ENCODE measurements around the gene TRIM74. TPM values are rescaled to one million over a fixed set of nuclear protein-coding genes. Genes with fewer than 3 reads are reported as not detected.
"Not testable (repeated sequence)": the region's sequence is repeated elsewhere in the genome, so short reads cannot be mapped to it uniquely, and the experiment has no call there.

Gene TRIM74
- total and polyA plus RNA-seq, 2 of the 8 experiments (the other 6 are each of a cell fraction or from before 2014, with no cell fraction given) = 0.52 TPM; not detected in 1

- H3K36me3 ChIP-seq (ENCODE audit: control insufficient read depth in 2 of 4, insufficient read depth in 4 of 4, low read length in 3 of 4); H3K4ac ChIP-seq (replicated peaks; ENCODE audit: insufficient read length, low read depth, low read length); H2AK5ac ChIP-seq (ENCODE audit: low read depth, low read length); H3K9me3 ChIP-seq (ENCODE audit: insufficient read depth in 2 of 2, low read depth in 1 of 2, low read length in 1 of 2); H4K20me1 ChIP-seq (replicated peaks in 1 of 2; ENCODE audit: control insufficient read depth in 1 of 2, insufficient read depth in 2 of 2, low read length in 2 of 2); H3K14ac ChIP-seq (ENCODE audit: insufficient read length); H2BK120ac ChIP-seq (replicated peaks; ENCODE audit: low read depth, low read length); H3K27ac ChIP-seq (ENCODE audit: low read depth, low read length); H3K27me3 ChIP-seq (replicated peaks in 1 of 4; ENCODE audit: control insufficient read depth in 3 of 4, extremely low read depth in 1 of 4, insufficient read depth in 3 of 4, low read length in 3 of 4); FAIRE-seq; H4K8ac ChIP-seq (ENCODE audit: extremely low read depth, insufficient read depth, low read length); H3K9ac ChIP-seq (replicated peaks in 1 of 4; ENCODE audit: extremely low read depth in 1 of 4, low read depth in 3 of 4, low read length in 3 of 4); CTCF ChIA-PET (ENCODE audit: partially characterized antibody); H2BK5ac ChIP-seq (ENCODE audit: low read depth, low read length); H2BK15ac ChIP-seq (ENCODE audit: low read length); H3K23ac ChIP-seq (ENCODE audit: insufficient read length); H3K18ac ChIP-seq (ENCODE audit: extremely low read depth, low read length); H3K56ac ChIP-seq (replicated peaks; ENCODE audit: insufficient read length, low read depth, low read length); H4K5ac ChIP-seq (ENCODE audit: insufficient read length, low read depth, low read length); H3K4me3 ChIP-seq (ENCODE audit: extremely low read depth in 1 of 4, insufficient read depth in 2 of 4, low read depth in 3 of 4, low read length in 4 of 4); H3K23me2 ChIP-seq (ENCODE audit: low read depth, low read length); H2AFZ ChIP-seq (ENCODE audit: low read length); POLR2A ChIA-PET (ENCODE audit: partially characterized antibody); H3K4me1 ChIP-seq (replicated peaks in 1 of 4; ENCODE audit: control insufficient read depth in 3 of 4, insufficient read depth in 4 of 4, low read length in 3 of 4); H4K91ac ChIP-seq (replicated peaks; ENCODE audit: insufficient read length, low read length); DNase-seq (ENCODE audit: low read depth in 1 of 2, low spot score in 2 of 2); H3K79me1 ChIP-seq (ENCODE audit: low read depth, low read length); H3K79me2 ChIP-seq (ENCODE audit: control insufficient read depth in 1 of 2, insufficient read depth in 2 of 2, low read length in 2 of 2); H2BK20ac ChIP-seq (ENCODE audit: low read length); H2BK12ac ChIP-seq (ENCODE audit: low read depth, low read length); H3K4me2 ChIP-seq (ENCODE audit: insufficient read depth in 1 of 2, low read depth in 2 of 2, low read length in 2 of 2): not testable (repeated sequence)
- WGBS, 2 experiments (ENCODE audit: extremely low coverage in 1 of 2, insufficient coverage in 1 of 2, insufficient read length in 1 of 2, insufficient replicate concordance in 2 of 2, low coverage in 1 of 2, low lambda C conversion rate in 2 of 2, missing lambda C conversion rate in 1 of 2) = no CpG with 5 or more reads among the region's 11 CpGs
Observed at GRCh38 chr7:72982084-72982483, 12.8 kb upstream of the TRIM74 start.

DNA sequence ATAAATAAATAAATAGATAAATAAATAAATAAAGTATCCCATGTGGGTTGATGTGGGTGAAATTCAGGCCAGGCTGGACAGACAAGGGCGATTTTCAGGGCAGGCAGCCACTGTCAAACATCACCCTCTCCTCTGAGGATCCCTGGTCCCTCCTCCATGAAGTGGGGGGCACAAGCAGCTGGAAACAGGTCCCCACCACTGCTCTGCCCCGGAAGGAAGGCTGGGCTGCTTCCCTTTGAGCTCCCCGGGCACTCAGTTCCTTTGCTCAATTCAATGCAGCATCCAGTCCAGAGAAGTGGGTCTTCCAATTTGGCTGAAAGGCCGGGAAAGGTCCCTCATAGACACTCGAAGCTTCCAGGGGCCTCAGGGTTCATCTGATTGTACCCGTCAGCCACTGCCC, 11.1 kb upstream of the TRIM74 start:
- H3K27me3 ChIP-seq (replicated peaks in 1 of 4; ENCODE audit: control insufficient read depth in 3 of 4, extremely low read depth in 1 of 4, insufficient read depth in 3 of 4, low read length in 3 of 4); H4K8ac ChIP-seq (ENCODE audit: extremely low read depth, insufficient read depth, low read length); H3K36me3 ChIP-seq (ENCODE audit: control insufficient read depth in 2 of 4, insufficient read depth in 4 of 4, low read length in 3 of 4); H3K14ac ChIP-seq (ENCODE audit: insufficient read length); FAIRE-seq; H4K91ac ChIP-seq (replicated peaks; ENCODE audit: insufficient read length, low read length); H3K4me2 ChIP-seq (ENCODE audit: insufficient read depth in 1 of 2, low read depth in 2 of 2, low read length in 2 of 2); H3K27ac ChIP-seq (ENCODE audit: low read depth, low read length); H3K4me3 ChIP-seq (ENCODE audit: extremely low read depth in 1 of 4, insufficient read depth in 2 of 4, low read depth in 3 of 4, low read length in 4 of 4); DNase-seq (ENCODE audit: low read depth in 1 of 2, low spot score in 2 of 2); H3K56ac ChIP-seq (replicated peaks; ENCODE audit: insufficient read length, low read depth, low read length); H3K23ac ChIP-seq (ENCODE audit: insufficient read length); H3K4me1 ChIP-seq (replicated peaks in 1 of 4; ENCODE audit: control insufficient read depth in 3 of 4, insufficient read depth in 4 of 4, low read length in 3 of 4); H3K23me2 ChIP-seq (ENCODE audit: low read depth, low read length); POLR2A ChIA-PET (ENCODE audit: partially characterized antibody); H3K4ac ChIP-seq (replicated peaks; ENCODE audit: insufficient read length, low read depth, low read length); H2AFZ ChIP-seq (ENCODE audit: low read length); H3K79me1 ChIP-seq (ENCODE audit: low read depth, low read length); H2BK5ac ChIP-seq (ENCODE audit: low read depth, low read length); H2BK120ac ChIP-seq (replicated peaks; ENCODE audit: low read depth, low read length); H2BK15ac ChIP-seq (ENCODE audit: low read length); H3K9ac ChIP-seq (replicated peaks in 1 of 4; ENCODE audit: extremely low read depth in 1 of 4, low read depth in 3 of 4, low read length in 3 of 4); H4K5ac ChIP-seq (ENCODE audit: insufficient read length, low read depth, low read length); H2BK12ac ChIP-seq (ENCODE audit: low read depth, low read length); H2BK20ac ChIP-seq (ENCODE audit: low read length); H3K18ac ChIP-seq (ENCODE audit: extremely low read depth, low read length); H3K9me3 ChIP-seq (ENCODE audit: insufficient read depth in 2 of 2, low read depth in 1 of 2, low read length in 1 of 2); H4K20me1 ChIP-seq (replicated peaks in 1 of 2; ENCODE audit: control insufficient read depth in 1 of 2, insufficient read depth in 2 of 2, low read length in 2 of 2); H2AK5ac ChIP-seq (ENCODE audit: low read depth, low read length); H3K79me2 ChIP-seq (ENCODE audit: control insufficient read depth in 1 of 2, insufficient read depth in 2 of 2, low read length in 2 of 2); CTCF ChIA-PET (ENCODE audit: partially characterized antibody): not testable (repeated sequence)
- 95% methylated on average over 2 of the region's 6 CpGs; no CpG with 5 or more reads in 1 of the 2 experiments for WGBS, 2 experiments (ENCODE audit: extremely low coverage in 1 of 2, insufficient coverage in 1 of 2, insufficient read length in 1 of 2, insufficient replicate concordance in 2 of 2, low coverage in 1 of 2, low lambda C conversion rate in 2 of 2, missing lambda C conversion rate in 1 of 2)
